Lower lobe of right lung (tissue), 2 donors: ENCODE results near the gene EIF2B2. TPM values are rescaled to one million over a fixed set of nuclear protein-coding genes. Genes with fewer than 3 reads are reported as not detected.

Experiments
- ATAC-seq, 2 donors: fragments of 200-7000 bp; cut with Tn5 transposase; one replicate each; pipeline ENCODE4 v1.9.1; 2020 to 2022; ENCODE audit warnings: mild to moderate bottlenecking in 2 of 2, moderate library complexity in 2 of 2
- DNase-seq: peaks from one replicate; pipeline ENCODE4 v3.0.0-alpha.2; 2020
- H3K27ac ChIP-seq: fragments of 200-600 bp; one replicate; pipeline ENCODE4 v1.8.0; 2022
- H3K27me3 ChIP-seq: fragments of 200-600 bp; one replicate; pipeline ENCODE4 v1.8.0; 2022; ENCODE audit warnings: low read depth
- H3K36me3 ChIP-seq: fragments of 200-600 bp; one replicate; pipeline ENCODE4 v1.8.0; 2022; ENCODE audit warnings: mild to moderate bottlenecking
- H3K4me1 ChIP-seq: fragments of 200-600 bp; one replicate; pipeline ENCODE4 v1.8.0; 2022
- H3K4me3 ChIP-seq: fragments of 200-600 bp; one replicate; pipeline ENCODE4 v1.8.0; 2022; ENCODE audit warnings: mild to moderate bottlenecking
- H3K9me3 ChIP-seq: fragments of 200-600 bp; one replicate; pipeline ENCODE4 v1.8.0; 2022
- CTCF ChIP-seq: fragments of 200-600 bp; IDR thresholded peaks from one replicate; pipeline ENCODE4 v1.8.0; 2022; ENCODE audit warnings: antibody characterized with exemption, mild to moderate bottlenecking
- intact Hi-C: fragments of 100-400 bp; cut with DNase I; formaldehyde crosslinking; loops from one replicate; pipeline ENCODE4 v1.11.0; 2022
- total RNA-seq: library from RNA; stranded (reverse); fragmentation: NEBNext Ultra II Directional; extraction: Animal tissue kit (Norgen Biotek cat#: 25700); gene quantifications from one replicate; pipeline ENCODE4 v1.2.1, GENCODE V29; 2021
- donor health status: DM: no; HTN: yes; CAD: no; lungs with severe emphysema.

The EIF2B2 gene
- total RNA-seq, 1 donor from 2014 or later, result 30.4 TPM

GRCh38 chr14:75041613-75042012, 38.9 kb downstream of the EIF2B2 start:
- H3K9me3 ChIP-seq, result no peaks in the 10 kb centered on the region
- ATAC-seq (no peak), DNase-seq (no peak)
- H3K4me3 ChIP-seq, result no peak overlapping the region
- H3K4me1 ChIP-seq, result peaks cover 39% of the 10 kb centered on the region
- peaks cover 46% of the 10 kb centered on the region for H3K36me3 ChIP-seq
- no peak for TF ChIP-seq CTCF
- intact Hi-C loops, result no loop called here
- no peak overlapping the region for H3K27ac ChIP-seq
- no peaks in the 10 kb centered on the region for H3K27me3 ChIP-seq

- H3K4me3 ChIP-seq, result no peak overlapping the region
- H3K36me3 ChIP-seq, result peaks cover 42% of the 10 kb centered on the region
- H3K27me3 ChIP-seq, result no peaks in the 10 kb centered on the region
- no peak for TF ChIP-seq CTCF
- no peaks in the 10 kb centered on the region for H3K9me3 ChIP-seq
- peaks cover 39% of the 10 kb centered on the region for H3K4me1 ChIP-seq
- intact Hi-C loops, result no loop called here
- no peak overlapping the region for H3K27ac ChIP-seq
- ATAC-seq (no peak), DNase-seq (no peak)
Observed at GRCh38 chr14:75042035-75042434, 39.3 kb downstream of the EIF2B2 start.

- H3K36me3 ChIP-seq, result peaks cover 21% of the 10 kb centered on the region
- intact Hi-C loops, result no loop called here
- no peaks in the 10 kb centered on the region for H3K9me3 ChIP-seq
- DNase-seq (no peak), ATAC-seq (no peak)
- H3K27me3 ChIP-seq, result no peaks in the 10 kb centered on the region
- H3K27ac ChIP-seq, result no peak overlapping the region
- peaks cover 48% of the 10 kb centered on the region for H3K4me1 ChIP-seq
- no peak for TF ChIP-seq CTCF
- H3K4me3 ChIP-seq, result no peak overlapping the region
Observed at GRCh38 chr14:75044322-75044721, 41.6 kb downstream of the EIF2B2 start.

- H3K36me3 ChIP-seq, result peaks cover 18% of the 10 kb centered on the region
- ATAC-seq (peak; percentile 18 to 27), DNase-seq (no peak)
- no peaks in the 10 kb centered on the region for H3K9me3 ChIP-seq
- TF ChIP-seq CTCF, result no peak
- H3K27ac ChIP-seq, result no peak overlapping the region
- no peak overlapping the region for H3K4me3 ChIP-seq
- peaks cover 52% of the 10 kb centered on the region for H3K4me1 ChIP-seq
- intact Hi-C loops, result no loop called here
- H3K27me3 ChIP-seq, result no peaks in the 10 kb centered on the region
Observed at GRCh38 chr14:75044752-75045151, 42.0 kb downstream of the EIF2B2 start.

- DNase-seq (no peak), ATAC-seq (peak in 1 of 2 donors; percentile 6)
- Histone ChIP-seq H3K4me1 (peaks cover 56% of the 10 kb centered on the region), H3K27ac (no peak overlapping the region), H3K9me3 (no peaks in the 10 kb centered on the region), H3K36me3 (peaks cover 11% of the 10 kb centered on the region), H3K4me3 (no peak overlapping the region), H3K27me3 (no peaks in the 10 kb centered on the region)
- TF ChIP-seq CTCF, result no peak
- intact Hi-C loops, result no loop called here
Observed at GRCh38 chr14:75046275-75046674, 43.6 kb downstream of the EIF2B2 start.

GRCh38 chr14:75046899-75047298, 44.2 kb downstream of the EIF2B2 start:
- no peak for DNase-seq
- Histone ChIP-seq H3K9me3 (no peaks in the 10 kb centered on the region), H3K36me3 (peaks cover 5% of the 10 kb centered on the region), H3K27me3 (no peaks in the 10 kb centered on the region), H3K27ac (no peak overlapping the region), H3K4me1 (peaks cover 56% of the 10 kb centered on the region), H3K4me3 (no peak overlapping the region)
- ATAC-seq, result no peak
- TF ChIP-seq CTCF, result no peak
- intact Hi-C loops, result no loop called here
